Retinal pigment epithelial cell (primary cell): ENCODE data around the gene TSEN2.
"Not testable (repeated sequence)": the region's sequence is repeated elsewhere in the genome, so short reads cannot be mapped to it uniquely, and the experiment has no call there.

ENCODE experiments used
- DNase-seq: peaks from one replicate; pipeline ENCODE4 v3.0.0-alpha.2; 2010; ENCODE audit warnings: low read depth
- H3K4me3 ChIP-seq: 2 replicates; pipeline ENCODE4 v1.5.1; 2011; ENCODE audit warnings: mild to moderate bottlenecking, low read length, control low read depth, moderate library complexity
- TF ChIP-seq, protein P1 (sequence below): conservative IDR thresholded peaks from 2 replicates; pipeline ENCODE4 v1.5.1; 2011; ENCODE audit warnings: low read depth, low read length, control low read depth, inconsistent platforms

The TSEN2 gene

DNA sequence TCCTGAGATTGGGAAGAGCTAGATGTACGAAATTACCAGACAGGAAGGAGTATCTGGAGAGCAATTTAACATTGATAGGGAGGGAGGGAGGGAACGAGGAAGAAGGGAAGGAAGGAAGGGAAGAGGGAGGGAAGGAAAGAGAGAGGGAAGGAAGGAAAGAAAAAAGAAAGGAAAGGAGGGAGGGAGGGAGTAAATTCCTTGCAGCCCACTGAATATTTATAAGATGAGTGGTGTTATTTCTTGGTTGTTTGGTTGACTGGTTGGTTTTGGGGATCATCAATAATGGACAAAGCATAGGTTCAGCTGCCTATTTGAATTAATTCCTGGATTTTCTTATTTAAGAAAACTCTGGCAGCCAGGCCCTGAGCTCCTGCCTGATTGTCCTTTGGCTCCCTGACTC, 15.5 kb upstream of the TSEN2 start:
- no peak for DNase-seq
- TF ChIP-seq, protein P1, sequence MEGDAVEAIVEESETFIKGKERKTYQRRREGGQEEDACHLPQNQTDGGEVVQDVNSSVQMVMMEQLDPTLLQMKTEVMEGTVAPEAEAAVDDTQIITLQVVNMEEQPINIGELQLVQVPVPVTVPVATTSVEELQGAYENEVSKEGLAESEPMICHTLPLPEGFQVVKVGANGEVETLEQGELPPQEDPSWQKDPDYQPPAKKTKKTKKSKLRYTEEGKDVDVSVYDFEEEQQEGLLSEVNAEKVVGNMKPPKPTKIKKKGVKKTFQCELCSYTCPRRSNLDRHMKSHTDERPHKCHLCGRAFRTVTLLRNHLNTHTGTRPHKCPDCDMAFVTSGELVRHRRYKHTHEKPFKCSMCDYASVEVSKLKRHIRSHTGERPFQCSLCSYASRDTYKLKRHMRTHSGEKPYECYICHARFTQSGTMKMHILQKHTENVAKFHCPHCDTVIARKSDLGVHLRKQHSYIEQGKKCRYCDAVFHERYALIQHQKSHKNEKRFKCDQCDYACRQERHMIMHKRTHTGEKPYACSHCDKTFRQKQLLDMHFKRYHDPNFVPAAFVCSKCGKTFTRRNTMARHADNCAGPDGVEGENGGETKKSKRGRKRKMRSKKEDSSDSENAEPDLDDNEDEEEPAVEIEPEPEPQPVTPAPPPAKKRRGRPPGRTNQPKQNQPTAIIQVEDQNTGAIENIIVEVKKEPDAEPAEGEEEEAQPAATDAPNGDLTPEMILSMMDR = no peak
- H3K4me3 ChIP-seq = no peak overlapping the region

DNA sequence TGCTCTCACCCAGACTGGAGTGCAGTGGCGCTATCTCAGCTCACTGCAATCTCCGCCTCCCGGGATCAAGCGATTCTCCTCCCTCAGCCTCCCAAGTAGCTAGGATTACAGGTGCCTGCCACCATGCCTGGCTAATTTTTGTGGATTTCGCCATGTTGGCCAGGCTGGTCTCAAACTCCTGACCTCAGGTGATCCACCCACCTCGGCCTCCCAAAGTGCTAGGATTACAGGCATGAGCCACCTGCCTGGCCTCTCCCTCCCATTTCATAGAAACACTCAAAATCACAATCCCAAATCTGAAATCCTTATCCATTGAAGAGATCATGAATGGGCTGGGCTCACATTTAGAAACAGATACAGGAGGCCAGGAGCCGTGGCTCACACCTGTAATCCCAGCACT, 15.1 kb upstream of the TSEN2 start:
- not testable (repeated sequence) for H3K4me3 ChIP-seq, DNase-seq

DNA sequence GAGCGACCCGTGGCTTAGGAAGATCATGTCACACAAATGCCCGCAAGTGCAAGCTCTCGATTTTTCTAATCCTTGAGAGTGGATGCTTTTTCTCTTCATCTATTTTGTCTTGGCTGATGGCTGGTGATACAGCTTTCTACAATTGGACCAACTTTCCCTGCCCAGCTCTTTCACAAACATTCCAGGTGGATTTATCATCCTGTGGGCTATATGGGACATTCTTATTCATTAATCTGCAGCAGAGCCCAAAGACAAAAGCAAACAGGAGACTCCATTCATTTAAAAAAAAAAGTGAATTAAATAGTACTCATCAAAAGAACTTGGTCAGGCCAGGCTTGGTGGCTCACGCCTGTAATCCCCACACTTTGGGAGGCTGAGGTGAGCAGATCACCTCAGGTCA, 14.2 kb upstream of the TSEN2 start:
- H3K4me3 ChIP-seq = no peak overlapping the region
- TF ChIP-seq, protein P1 = no peak
- DNase-seq = no peak

DNA sequence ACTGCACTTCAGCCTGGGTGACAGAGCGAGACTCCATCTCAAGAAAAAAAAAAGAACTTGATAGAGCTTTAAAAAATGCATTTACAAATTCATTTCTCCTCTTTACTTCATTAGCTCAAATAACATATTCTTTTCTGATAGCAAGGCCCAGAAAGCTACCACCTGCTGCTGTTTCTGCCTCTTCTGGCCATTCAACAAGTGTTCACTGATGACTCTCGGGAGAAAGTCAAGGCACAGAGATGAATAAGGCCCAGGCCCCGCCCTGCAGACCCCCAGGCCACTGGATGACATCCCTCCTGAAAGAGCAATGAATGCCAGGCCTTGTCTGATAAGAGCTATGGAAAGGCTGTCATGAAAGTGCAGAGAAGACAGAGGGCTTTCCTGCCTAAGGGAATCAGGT, 13.6 kb upstream of the TSEN2 start:
- H3K4me3 ChIP-seq = no peak overlapping the region
- TF ChIP-seq, protein P1 = no peak
- DNase-seq = no peak

DNA sequence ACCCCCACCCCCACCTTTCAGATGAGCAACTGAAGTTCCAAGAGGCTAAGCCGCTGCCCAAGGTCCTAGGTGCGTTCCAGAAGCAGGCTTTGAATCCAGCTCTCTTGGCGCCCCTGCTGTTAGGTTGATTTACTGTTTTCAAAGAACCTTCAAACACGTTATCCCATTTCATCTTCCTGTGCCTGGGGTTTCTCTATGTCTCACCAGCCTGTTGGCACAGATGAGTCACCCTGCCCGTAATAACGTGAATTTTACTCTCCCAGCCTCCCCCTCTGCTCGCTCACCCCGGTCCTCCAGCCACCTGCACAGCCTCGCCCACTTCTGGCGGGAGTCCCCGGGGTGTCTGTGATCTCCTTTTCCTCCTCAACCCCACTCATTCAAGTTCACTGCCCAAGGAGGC, 13.0 kb upstream of the TSEN2 start:
- H3K4me3 ChIP-seq = no peak overlapping the region
- TF ChIP-seq, protein P1 = no peak
- no peak for DNase-seq

DNA sequence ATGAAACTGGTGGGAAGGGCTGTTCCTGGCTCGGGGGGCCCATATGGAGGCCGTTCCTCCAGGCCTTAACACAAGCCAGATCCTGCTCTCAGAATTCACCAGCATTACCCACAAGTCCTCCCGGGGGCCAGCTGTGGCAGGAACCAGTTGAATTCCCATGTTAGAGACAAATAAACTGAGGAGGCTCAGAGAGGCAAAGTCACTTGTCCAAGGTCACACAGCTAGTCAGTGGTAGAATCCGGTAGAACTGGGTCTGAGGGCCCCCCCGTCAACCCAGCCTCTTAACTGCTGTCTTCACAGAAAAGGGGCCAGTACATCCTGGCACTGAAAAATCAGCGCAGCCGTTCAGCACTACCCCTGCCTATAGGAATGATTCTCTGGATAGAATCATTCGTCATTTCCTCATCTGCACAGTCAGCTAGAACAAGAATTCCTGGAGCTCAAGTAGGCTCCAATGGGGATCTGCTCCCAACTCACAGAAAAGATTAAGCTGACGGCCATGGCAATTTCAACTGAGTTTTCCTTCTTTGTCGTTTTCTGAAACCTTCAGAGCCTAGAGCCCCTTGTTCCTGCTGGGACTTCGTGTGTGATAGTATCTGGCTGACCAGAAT, 12.2 kb upstream of the TSEN2 start:
- no peak for DNase-seq
- H3K4me3 ChIP-seq = no peak overlapping the region
- TF ChIP-seq, protein P1 = no peak

DNA sequence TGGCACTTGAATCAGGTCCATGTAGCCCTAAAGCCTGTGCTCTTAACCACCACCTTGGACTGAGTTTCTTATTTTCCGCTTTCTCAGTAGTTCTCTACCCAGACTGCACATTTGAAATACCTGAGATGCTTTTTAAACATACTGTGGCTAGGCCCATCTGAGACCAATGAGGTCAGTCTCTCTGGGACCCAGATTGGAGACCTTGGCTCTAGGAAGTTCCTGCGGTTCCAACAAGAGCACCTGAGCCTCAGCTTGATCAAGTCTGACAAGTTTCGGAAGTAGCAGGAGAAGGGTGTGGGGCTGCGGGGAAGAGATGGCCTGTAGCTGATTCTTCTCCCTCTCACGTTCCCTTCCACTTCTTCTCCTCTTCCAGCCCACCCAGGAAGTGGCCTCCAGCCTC, 11.5 kb upstream of the TSEN2 start:
- no peak for DNase-seq
- TF ChIP-seq, protein P1 = no peak
- no peak overlapping the region for H3K4me3 ChIP-seq

DNA sequence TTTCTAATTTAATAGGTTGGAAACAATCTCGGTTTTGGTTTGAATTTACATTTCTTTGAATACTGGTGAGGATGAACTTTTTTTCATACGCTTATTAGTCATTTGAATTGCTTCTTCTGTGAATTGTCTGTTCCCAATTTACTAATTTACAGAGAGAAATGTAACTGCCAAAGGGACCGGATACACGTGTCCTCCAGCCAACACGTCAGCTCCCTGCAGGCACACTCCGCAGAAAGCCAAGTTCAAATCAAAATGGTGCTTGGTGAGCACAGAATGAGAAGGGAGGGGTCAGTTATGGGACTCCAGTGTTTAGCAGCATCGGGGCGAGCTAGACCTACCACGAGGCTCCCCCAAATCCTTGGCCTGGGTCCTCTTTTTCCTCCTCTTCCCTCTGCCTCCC, 10.8 kb upstream of the TSEN2 start:
- no peak overlapping the region for H3K4me3 ChIP-seq
- no peak for DNase-seq
- TF ChIP-seq, protein P1 = no peak
